GM21526 (cell line): ENCODE measurements around the gene OR10H2.
"Not testable (repeated sequence)": the region's sequence is repeated elsewhere in the genome, so short reads cannot be mapped to it uniquely, and the experiment has no call there.

Experiments
- ATAC-seq: cut with Tn5 transposase; IDR thresholded peaks from one replicate; pipeline ENCODE4 v1.9.1; 2021; ENCODE audit warnings: moderate library complexity; ENCODE audit not compliant: unreplicated experiment, low FRiP score

OR10H2 gene

DNA sequence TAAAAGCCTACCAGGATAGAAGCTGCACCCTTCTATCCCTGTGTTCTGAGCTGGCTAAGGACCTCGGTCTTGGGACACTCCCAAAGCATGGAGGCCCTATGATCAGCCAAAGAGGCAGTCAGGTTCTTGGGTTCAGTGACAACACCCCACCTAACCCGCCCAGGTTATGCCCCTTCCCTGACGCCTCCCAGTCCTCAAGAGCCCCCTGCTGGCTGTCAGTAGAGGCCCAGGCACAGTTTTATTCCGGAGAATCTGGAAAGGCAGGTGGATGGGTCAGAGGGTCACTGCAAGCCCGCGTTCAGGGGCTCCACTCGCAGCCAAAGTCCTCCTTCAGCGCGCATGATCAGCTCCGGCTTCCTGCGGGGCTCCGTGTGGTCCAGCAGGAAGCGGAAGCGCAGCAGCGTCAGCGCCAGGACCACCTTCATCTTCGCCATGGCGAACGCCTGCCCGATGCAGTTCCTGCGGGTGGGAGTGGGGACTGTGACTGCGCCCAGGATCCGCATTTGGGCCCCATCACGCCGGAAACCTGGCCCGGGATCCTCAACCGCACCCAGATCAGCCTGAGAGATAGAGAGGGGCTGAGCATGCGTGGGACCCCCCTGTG lies 32.2 kb downstream of the OR10H2 start:
- ATAC-seq = no peak

DNA sequence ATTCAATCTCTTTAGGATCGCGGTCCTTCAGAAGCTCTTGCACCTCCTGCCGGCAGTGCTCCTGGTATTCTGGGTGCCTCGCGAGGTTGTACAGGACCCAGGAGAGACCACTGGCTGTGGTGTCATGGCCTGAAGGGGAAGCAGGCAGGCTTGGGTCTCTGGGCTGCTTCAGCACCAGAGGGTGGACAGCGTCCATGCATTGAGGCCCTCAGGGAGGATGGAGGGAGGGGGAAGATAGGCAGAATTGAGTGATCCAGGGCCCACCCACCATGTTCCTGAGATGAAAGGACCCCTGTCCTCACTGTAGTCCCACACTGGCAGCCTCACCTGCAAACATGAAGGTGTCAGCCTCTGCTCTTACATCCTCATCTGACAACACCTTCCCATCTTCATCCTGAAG lies 41.8 kb downstream of the OR10H2 start:
- no peak for ATAC-seq

- ATAC-seq = not testable (repeated sequence)
These were observed 46.3 kb downstream of the OR10H2 start for GRCh38 chr19:15774159-15774558.

DNA sequence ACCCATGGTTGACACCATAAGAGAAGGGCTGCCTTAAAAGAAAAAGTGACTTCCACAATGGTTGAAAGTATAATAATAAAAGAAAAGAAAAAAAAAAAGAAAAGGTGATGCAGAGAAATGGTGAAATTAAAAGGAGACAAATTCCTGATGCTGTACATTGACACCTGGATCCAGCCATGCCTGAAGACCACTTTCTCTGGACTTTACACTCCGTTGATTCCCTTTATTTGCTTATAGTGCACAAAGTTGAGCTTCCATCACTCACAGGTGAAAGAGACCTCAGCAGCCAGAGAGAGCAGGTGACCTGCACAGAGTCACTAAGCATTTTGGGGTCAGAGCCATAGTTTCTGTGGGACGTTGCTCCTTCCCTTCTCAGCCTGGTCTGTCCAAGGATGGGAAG lies 47.4 kb downstream of the OR10H2 start:
- ATAC-seq = no peak

- no peak for ATAC-seq
These were observed 48.4 kb downstream of the OR10H2 start for GRCh38 chr19:15776264-15776663.

- no peak for ATAC-seq
These were observed 49.5 kb downstream of the OR10H2 start for GRCh38 chr19:15776991-15777970.
